Right ventricle myocardium inferior (tissue), 1 donor: Measurements from ENCODE around the gene ARL11. TPM values are rescaled to one million over a fixed set of nuclear protein-coding genes. Genes with fewer than 3 reads are reported as not detected.
"Not testable (repeated sequence)": the region's sequence is repeated elsewhere in the genome, so short reads cannot be mapped to it uniquely, and the experiment has no call there.

Experiments
- ATAC-seq: fragments of 200-7000 bp; cut with Tn5 transposase; one replicate; pipeline ENCODE4 v1.9.1; 2020; ENCODE audit warnings: mild to moderate bottlenecking, moderate library complexity
- DNase-seq: peaks from one replicate; pipeline ENCODE4 v3.0.0; 2021; ENCODE audit errors: missing footprints
- intact Hi-C: fragments of 100-400 bp; cut with DNase I; formaldehyde crosslinking; loops from one replicate; pipeline ENCODE4 v1.11.0; 2022
- total RNA-seq: library from RNA; stranded (reverse); fragmentation: NEBNext Ultra II Directional; extraction: Animal tissue kit (Norgen Biotek cat#: 25700); gene quantifications from one replicate; pipeline ENCODE4 v1.2.1, GENCODE V29; 2021
- donor health status: DM: no; HTN: yes; CAD: no; lungs with severe emphysema.

Gene ARL11
- total RNA-seq, 1 donor from 2014 or later, result 0.57 TPM

DNA sequence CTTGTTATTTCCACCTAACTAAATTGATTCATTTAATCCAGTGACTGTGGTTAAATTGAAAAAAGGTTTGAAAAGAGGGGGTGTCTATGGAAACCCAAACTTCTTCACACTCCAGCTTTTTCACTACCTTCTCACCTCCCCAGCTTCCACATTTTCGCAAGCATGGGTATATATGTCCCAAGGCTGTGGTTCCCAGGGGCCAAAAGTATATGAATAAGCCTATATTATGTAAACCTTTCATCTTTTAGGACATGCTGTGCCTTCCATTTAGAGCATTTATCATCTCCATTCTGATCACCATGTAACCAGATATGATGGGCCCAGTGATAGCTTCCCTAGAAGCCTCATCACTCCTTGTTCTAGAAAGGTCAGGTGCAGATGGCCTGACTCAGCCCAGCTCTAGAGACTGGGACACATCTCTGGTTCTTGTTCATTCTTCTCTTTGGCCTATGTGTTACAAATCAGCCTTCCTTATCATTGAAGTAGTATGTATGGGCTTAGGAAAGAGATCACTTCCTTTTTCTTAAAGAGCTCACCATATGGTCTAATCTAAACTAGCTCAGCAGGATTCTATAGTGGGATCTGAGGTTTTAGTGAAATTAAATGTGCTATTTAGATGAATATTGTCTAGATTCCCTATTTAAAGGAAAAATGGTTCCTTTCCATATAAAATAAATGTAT is 19.5 kb upstream of the ARL11 start:
- intact Hi-C loops, result loop anchor here (5.0 kb wide), 2 partner anchors 166 to 206 kb away; partner anchors contain the start of genes CAB39L and SETDB2
- ATAC-seq, result no peak
- no peak for DNase-seq

DNA sequence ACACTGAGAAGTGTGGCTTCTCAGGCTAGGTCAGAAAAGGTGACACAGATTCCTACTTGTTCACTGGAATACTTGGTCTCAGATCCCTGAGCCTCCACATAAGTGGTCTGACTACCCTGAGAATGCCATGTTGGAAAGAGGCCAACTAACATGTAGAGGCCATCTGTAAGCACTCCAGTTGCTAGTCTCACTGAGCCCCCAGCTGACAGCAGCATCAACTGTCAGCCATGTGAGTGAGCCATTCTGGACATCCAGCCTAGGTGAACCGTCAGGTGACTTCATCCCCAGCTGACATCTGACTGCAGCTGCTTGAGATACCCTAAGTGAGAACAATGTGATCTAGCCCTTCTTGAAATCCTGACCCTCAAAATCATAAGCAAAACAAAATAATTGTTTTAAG is 18.1 kb upstream of the ARL11 start:
- intact Hi-C loops, result no loop called here
- no peak for ATAC-seq
- no peak for DNase-seq

DNA sequence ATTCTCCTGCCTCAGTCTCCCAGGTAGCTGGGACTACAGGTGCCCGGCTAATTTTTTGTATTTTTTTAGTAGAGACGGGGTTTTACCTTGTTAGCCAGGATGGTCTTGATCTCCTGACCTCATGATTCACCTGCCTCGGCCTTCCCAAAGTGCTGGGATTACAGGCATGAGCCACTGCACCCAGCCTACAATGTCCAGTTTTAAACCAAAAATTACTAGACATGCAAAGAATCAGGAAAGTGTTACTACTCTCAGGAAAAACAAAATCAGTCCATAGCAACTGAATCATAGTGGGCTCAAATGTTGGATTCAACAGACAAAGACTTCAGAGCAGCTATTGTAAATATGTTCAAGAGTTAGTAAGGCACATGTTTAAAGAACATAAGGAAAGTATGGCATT is 16.3 kb upstream of the ARL11 start:
- ATAC-seq, DNase-seq, intact Hi-C loops: not testable (repeated sequence)

DNA sequence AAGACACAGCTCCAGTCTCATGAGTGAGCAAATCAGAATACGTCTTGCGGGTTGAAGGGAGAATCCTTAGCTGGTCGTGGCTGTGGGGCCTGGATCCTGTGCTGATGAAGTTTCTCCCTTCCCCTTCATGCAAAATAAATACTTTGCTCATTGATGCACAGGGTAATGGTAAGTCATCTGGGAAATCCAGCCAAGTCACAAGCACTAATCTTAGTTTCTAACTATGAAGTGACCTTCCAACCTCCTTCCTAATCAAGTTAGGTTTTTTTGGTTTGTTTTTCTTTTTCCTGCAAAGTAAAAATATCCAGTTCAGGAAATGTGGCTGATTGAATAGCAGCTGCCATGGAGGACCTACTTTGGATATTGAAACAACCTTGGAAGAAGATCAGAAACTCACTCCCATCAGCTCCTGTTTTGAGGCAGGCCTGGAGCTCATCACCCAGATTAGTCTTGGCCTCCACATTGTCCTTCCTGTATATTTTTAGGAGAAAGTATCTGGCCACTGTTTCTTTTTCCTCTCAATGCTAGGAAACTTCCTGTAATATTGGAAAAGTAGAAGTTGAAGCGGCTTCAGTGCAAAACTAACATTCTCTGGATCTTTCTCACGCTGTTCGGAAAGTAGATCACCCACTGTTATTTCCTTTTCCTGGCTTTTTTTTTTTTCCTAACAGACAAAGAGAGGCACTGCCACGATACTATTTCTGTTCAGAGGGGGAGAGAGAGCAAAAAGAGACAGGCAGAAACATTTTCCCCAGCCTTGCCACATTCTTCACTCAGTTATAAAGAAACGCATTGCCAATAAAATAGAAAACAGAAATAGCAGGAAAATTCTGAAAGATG is 12.3 kb upstream of the ARL11 start:
- ATAC-seq, result no peak
- DNase-seq, result no peak
- intact Hi-C loops, result no loop called here

DNA sequence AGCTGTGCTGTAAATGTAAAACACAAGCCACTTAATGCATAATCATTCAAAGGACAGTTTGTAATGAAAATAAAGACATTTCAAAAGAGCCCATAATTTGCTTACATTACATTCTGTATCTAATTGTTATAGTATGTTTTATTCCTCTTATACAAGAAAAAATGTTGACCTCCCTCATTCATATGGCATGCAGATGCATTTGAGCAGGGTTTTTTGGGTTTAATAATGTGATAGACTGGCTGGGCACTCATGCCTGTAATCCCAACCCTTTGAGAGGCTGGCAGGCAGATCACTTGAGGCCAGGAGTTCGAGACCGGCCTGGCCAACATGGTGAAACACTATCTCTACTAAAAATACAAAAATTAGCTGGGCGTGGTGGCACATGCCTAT is 11.6 kb upstream of the ARL11 start:
- intact Hi-C loops, result no loop called here
- no peak for DNase-seq
- no peak for ATAC-seq

DNA sequence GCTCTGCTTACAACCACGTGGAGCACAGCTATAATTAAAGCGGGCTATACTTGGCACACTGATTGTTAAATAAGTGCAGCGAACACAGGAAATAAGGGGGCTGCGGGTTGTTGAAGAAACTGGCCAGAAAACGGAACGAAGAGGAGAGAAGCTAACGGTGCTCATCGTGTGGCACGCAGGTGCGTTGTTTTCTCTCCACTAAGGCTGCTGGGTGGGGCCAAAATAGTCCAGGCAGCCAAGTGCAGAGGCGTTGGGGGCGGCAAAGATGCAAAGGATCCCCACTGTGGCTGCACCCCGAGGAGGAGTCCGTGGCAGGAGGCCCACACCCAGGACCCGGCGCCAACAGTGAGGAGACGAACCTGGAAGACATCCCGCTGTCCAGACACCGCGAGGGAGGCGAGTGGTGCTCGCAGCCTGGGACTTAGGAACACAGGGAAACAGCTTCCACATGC is 8.1 kb upstream of the ARL11 start:
- intact Hi-C loops, result no loop called here
- ATAC-seq (no peak), DNase-seq (no peak)

DNA sequence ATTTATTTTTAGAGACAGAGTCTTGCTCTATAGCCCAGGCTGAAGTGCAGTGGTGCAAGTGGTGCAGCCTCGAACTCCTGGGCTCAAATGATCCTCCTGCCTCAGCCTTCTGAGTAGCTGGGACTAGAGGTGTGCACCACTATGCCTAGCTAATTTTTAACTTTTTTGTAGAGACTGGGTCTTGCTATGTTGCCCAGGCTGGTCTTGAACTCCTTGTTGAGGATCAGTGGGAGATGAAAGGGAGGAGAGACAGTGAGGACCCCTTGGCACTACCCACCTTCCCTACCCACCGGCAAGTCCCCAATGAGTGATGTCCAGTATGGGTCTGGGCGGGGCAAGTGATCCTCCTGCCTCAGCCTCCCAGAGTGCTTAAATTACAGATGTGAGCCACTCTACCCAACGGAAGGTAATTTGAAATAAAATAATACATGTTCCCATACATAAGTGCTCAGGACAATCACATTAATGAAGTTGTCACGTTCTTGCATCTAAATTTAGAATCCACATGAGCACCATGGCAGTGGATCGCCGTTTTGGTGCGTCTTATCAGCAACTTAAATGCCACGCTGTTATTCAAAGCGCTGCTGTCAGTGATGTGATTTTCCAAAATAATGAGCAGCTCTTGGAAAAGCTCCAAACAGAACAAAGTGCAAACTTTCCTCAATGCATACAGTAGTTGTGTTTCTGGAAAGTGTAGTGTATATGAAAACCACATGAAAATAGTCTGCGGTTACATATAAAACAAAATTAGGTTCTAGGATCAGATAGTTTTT is 5.9 kb upstream of the ARL11 start:
- peak; percentile 78 for ATAC-seq
- DNase-seq, result no peak
- intact Hi-C loops, result no loop called here

DNA sequence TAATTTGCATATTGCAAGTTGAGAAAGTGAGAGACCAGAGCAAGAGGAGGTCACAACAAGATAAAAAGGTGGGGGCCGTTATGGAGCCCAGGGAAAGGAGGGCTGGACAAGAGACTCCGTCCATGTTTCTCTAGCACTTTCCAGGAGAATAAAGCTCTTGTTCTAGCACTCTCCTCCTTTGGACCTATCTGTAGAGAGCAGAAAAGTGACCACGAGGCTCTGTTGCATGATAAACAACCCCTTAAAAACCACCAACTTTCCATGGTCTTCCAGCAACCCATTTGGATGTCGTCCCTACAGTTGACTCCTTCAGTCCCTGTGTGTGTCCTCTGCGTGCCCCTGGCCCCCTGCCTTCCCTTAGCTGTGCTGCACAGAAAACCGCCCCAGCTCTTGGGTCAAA is 4.1 kb upstream of the ARL11 start:
- intact Hi-C loops, result no loop called here
- no peak for ATAC-seq
- DNase-seq, result no peak

DNA sequence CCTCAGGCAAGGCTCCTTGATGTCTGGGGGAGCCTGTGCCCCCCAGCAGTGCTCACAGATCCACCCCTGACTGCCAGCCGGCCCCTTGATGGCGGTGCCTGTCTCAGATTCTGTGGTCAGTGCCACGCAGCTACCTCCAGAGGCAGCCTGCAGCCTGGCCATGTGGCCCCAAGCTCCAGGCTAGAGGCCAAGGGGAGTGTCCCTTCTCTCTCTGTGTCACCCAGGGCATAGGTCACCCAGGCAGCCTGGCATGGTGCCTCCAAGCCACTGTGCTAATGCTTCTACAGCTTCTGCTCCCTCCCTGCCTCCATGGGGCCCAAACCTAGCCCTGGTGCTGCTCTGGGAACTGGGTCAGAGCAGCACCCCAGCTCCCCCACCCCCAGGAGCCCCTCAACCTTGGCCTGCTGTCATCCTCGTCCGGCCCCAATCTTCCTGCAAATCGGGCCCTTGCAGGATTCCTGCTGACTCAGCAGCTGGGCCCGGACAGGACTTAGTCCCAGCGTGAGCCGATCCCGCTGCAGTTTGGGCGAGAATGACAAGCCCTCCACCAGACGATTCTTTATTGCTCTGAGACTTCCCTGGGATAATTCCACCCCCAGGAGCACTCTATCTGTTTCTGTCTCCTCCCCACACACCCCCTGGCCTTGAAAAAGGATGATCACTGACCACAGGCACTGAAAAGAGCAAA is 2.8 kb upstream of the ARL11 start:
- ATAC-seq (peak; percentile 59), DNase-seq (peak; percentile 74)
- intact Hi-C loops, result no loop called here

DNA sequence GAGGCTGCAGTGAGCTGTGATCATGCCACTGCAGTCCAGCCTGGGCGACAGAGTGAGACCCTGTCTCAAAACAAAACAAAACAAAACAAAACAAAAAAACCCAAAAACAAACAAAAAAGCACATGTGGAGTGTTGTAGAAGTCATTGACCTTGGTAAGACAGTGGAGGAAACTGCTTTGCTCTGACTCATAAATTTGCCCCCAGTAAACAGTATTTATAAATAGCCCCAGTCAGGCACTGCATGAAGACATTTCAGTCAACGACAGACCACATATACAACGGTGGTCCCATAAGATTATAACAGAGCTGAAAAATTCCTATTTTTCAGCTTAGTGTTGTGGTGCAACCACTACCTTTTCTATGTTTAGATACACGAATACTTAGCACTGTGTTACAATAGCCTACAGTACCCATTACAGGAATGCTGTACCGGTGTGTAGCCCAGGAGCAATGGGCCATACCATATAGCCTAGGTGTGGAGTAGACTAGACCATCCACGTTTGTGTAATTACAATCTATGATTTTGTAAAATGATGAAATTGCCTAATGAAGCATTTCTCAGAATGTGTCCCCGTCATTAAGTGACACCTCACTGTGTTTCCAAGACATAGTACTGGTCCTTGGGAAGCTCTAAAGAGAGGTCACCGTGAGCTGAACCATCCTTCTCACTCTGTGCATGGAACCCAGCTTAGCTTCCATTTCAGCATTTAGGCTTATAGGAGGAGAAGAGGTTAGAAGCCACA is 1.1 kb downstream of the ARL11 start:
- intact Hi-C loops, result no loop called here
- no peak for DNase-seq
- ATAC-seq, result no peak

DNA sequence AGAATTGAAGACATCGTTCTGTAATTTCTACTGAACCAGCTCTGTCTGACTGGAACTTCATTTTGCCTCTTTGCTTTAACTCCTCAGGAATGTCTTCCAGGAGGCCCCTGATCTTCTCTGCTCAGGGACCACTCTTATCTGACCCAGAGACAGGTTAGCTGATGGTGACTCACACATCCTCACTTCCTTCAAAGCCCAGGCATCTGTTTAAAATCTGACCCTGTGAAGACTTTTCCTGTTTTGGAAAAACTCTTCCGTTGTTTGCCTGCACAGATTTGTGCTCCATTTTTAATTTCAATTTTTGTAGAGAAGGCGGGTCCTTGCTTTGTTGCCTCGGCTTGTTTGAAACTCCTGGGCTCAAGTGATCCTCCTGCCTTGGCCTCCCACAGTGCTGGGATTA is 1.6 kb downstream of the ARL11 start:
- no peak for ATAC-seq
- no peak for DNase-seq
- intact Hi-C loops, result no loop called here

DNA sequence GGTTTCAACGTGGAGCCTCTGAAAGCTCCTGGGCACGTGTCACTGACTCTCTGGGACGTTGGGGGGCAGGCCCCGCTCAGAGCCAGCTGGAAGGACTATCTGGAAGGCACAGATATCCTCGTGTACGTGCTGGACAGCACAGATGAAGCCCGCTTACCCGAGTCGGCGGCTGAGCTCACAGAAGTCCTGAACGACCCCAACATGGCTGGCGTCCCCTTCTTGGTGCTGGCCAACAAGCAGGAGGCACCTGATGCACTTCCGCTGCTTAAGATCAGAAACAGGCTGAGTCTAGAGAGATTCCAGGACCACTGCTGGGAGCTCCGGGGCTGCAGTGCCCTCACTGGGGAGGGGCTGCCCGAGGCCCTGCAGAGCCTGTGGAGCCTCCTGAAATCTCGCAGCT is 2.3 kb downstream of the ARL11 start:
- intact Hi-C loops, result no loop called here
- ATAC-seq (no peak), DNase-seq (no peak)

DNA sequence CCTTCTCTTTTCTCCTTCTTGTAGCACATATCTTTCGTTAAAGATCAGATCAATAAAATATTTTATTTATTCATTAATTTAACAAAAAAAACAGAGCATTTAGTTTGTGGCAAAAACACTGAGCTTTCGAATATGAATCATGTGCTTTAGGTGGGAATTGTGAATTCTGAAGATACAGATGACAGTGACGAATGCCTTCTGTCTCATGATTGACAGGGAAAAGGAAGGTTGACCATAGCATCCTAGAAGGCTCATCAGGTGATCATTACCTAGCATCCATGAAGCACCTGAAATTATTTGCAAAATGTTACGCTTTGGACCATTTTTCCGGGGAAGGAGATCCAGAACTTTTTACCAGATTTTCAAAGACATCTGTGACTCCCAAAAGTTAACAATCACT is 3.8 kb downstream of the ARL11 start:
- intact Hi-C loops, result no loop called here
- DNase-seq, result no peak
- no peak for ATAC-seq

DNA sequence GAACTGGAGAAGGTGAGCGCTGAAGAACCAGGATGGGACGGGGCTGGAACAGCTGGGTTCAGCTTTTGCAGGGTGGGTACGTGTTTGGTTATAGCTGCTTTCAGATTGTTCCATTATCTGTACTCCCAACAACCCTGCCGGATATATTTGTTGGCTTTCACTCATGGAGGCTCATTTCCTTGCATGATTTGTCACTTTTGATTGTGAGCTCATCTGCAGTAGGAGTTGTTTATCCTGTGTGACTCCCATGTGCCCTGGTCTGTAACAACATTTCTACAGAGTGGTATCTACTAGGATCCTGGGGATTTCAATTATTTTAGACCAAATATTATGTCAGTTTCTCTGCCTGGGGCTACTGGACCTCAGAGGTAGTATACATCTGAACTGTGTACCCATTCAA is 5.4 kb downstream of the ARL11 start:
- DNase-seq (no peak), ATAC-seq (no peak)
- intact Hi-C loops, result no loop called here

DNA sequence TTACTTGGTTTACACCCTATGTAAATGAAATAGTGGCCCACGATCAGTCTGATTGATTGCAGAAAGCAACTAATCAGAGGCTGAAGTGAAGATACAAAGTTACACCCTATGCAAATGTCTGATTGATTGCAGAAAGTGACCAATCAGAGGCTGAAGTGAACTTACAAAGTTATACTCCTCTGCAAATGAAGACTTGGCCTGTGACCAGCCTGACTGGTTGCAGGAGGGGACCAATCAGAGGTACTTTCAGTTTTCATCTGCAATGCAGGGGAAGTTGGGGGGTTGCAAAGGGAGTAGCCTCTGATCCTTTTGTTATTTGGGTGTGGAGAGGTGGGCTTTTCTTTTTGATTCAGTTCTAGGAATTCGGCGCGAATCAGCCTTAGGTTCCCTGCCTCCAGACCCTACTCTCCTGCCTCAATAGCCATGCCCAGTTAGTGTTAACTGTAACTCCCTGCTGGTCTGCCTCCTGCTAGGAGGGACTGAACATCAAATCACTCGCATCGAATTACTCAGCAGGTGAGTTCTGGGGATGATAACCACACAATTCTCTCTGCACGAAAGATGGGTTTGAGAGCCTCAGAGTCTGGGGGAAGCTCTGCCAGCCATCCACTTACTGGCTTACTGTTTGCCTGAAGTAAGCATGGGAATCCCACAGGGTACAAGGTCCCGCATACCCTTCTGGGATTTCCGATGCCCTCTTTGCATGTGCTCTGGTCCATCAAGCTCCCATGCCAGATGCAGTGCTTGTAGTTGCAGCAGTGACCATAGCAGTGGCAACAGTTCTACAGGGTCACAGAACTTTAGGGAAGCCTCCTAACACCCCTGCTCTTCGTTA is 7.5 kb downstream of the ARL11 start:
- no peak for DNase-seq
- ATAC-seq, result no peak
- intact Hi-C loops, result no loop called here

DNA sequence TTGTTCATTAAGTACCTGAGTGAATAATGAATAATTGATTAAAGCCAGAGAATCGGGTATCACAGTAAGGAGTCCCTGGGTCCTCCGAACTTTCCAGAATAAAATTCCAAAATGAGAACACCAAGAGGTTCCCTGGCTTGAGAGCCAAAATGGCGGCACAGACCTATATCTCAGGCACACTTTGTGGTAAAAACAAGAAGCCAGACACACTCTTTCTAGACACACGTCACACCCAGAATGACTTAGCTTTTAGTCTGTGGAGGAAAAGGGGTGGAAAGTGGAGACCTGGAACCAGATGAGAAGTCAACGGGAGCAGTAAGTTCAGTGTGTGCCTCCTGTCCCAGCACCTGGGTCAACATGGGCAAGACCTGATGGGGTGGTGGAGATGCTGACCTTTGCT is 8.4 kb downstream of the ARL11 start:
- DNase-seq (no peak), ATAC-seq (no peak)
- intact Hi-C loops, result no loop called here

DNA sequence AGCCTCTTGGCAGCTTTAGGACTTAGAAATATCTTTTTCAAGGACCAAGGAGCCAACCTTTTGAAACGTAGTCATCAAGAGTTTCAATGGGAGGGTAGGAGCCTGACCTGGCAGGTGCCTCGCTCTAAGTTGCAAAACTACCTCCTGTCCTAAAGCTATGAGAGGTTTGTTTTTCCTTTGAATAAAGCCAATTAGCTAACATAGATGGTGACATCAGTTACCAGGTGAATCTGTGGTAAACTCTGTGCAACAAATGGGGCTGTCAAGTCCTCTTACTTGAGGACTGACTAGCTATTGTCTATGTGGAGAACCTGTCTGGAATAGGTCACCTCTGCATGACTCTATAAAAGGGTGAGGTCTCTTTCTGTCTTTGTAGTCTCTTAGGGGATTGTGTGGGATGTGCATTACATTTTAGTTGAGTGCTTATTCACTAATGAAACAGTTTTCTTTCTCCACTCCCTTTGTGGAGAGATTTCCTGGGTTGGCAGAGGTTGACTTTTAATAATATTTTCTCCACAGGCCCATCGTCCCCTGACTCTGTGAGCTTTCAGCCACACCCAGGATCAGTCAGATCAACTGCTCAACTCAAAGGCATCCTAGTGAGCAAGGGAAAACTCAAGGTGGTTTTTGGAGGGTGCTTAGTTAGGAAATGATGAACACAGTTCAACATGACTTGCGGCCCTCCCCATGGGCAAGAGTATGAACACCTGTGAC is 9.9 kb downstream of the ARL11 start:
- no peak for ATAC-seq
- intact Hi-C loops, result no loop called here
- DNase-seq, result no peak
